ENCODE results near the gene SIRT7.

Gene SIRT7

GRCh38 chr17:81931557-81932332, 13.8 kb upstream of the SIRT7 start:
- DNase-seq, result no peak

DNA sequence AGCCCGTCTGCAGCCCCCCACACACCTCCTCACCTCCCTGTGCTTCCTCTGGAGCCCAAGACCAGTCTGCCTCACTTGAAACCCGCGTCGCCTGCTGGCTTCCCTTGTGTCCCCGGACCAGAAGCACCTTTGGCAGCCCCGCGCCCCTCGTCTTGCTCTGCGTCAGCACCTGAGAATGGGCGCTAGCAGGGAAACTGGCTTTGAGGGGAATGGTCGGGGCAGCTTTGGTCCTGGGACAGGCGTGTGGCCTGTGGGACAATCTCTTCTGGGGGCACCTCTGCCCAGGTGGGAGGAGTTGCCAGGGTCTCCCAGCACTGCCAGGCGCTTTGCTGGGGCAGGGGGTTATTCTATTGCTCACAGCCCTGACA, 13.2 kb upstream of the SIRT7 start:
- DNase-seq, result no peak

- no peak for DNase-seq
Observed at GRCh38 chr17:81930142-81931125, 12.5 kb upstream of the SIRT7 start.

DNA sequence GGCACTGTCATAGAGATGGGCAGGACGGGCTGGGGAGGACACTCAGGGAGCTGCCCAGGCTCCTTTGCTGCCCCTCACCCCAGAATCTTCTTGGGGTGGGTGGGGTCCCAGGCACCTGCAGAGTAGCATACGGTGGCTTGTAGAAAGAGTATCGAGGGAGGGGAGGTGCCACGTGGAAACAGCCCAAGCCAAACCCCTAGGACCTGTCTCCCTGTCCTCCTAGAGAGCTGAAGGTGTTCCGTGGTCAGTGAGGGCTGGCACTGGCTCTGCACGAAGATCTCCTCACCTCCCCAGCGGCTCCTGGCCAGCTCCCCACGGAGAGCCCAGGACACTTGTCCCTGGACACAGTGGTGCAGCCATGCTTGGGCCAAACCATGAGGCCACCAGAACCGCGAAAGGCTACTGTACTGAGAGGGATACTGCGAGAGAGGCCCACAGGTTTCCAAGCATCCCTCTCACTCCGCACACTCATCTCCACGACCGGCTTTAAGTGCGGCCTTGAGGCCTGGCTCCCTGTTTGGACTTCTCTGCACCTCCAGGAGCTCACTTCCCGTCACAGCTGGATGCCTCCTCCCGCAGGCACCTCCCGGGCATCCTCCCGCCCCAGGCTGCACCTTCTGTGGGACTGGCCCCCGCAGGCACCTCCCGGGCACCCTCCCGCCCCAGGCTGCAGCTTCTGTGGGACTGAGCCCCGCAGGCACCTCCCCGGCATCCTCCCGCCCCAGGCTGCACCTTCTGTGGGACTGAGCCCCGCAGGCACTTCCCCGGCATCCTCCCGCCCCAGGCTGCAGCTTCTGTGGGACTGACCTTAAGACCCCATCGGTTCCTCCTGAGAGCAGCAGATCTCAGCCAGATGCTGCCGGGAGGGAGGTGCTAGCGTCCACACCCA, 11.5 kb upstream of the SIRT7 start:
- no peak for DNase-seq

DNA sequence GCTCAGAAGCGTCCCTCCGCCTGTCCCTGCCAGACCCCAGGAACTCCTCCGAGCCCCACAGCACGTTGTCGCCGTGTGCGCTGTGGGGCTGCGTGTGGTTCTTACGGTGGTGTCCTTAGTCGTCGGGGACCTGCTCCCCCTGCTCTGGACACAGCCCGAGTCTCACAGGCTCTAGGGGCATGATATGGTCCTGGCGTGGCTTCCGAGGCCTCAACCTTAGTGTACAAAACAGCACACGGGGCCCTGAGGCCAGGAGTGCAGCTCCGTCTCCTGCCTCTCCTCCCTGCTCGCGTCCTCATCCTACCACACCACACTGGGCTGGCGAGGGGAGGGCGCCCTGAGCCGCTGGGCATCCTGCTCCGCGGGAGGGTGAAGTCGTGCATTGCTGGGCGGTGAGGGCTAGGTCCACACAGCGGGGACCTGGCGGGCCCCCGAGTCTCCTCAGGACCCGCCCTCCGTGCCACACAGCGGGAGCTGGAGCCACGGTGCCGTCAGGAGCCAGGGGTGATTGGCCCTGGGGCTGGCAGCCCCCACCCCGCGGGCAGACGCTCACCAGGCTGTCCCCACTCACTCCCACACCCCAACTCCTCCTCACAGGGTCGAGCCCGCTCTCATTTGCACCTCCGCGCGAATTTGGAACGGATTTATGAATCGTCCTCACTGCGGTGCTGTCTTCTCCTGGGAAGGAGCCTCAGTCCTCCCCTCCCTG, 10.7 kb upstream of the SIRT7 start:
- no peak for DNase-seq

GRCh38 chr17:81927653-81928543, 9.9 kb upstream of the SIRT7 start, which contains the start of gene MAFG:
Gene MAFG, minus strand, starts transcription at chr17:81927735. Its CDS starts 4,550 bp downstream, at chr17:81923185.
- DNase-seq, result peak; percentile 92

DNA sequence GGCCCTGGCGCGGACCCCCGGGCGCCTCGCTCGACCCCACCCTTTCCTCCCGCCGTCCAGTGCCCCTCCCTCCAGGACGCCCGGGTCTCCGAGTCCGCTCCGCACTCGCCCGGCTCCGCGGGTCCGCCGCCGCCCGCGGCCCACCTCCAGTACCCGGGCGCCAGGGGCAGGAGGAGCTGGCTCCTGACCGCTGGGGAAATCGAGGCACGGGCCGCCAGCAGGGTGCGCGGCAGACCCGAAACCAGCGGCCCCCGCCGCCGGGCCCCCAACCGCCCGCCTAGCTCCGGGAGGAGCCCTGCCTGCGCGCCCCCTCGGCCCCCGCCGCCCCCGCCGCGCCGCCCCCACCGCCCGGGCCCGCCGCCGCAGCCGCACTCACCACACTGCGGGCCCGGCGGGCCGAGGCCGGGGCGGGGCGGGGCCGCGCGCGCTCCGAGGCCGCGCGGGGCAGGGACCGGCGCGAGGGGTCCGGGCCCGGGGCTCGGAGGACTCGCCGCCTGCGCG, 9.2 kb upstream of the SIRT7 start:
- no peak for DNase-seq

- peak; percentile 78 for DNase-seq
Observed at GRCh38 chr17:81926451-81927151, 8.6 kb upstream of the SIRT7 start.

DNA sequence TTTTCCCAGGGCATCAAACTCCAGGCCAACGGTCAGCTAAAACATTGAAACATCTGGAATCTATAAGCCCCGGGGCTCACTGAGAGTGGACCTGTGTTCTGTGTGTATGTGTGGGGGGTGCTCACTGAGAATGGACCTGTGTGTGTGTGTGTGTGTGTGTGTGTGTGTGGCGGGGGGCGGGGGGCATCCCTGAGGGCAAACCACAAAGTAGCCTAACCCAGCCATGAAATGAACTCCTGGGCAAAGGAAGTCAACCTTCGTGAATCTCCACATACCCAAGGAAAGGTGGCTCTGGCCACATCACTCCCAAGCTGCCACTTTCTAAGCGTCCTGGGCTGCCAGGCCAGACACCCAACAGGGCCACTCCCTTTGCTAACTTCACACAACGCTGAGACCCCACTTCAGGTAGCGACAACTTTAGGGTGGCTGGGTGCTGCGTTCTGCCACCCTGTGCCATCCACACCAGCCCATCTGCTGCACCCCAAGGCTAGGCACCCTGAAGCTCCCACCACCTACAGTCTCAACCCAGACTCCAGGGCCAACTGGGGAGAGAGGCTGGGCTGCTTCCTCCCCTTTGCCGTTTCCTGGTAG, 8.0 kb upstream of the SIRT7 start:
- no peak for DNase-seq

DNA sequence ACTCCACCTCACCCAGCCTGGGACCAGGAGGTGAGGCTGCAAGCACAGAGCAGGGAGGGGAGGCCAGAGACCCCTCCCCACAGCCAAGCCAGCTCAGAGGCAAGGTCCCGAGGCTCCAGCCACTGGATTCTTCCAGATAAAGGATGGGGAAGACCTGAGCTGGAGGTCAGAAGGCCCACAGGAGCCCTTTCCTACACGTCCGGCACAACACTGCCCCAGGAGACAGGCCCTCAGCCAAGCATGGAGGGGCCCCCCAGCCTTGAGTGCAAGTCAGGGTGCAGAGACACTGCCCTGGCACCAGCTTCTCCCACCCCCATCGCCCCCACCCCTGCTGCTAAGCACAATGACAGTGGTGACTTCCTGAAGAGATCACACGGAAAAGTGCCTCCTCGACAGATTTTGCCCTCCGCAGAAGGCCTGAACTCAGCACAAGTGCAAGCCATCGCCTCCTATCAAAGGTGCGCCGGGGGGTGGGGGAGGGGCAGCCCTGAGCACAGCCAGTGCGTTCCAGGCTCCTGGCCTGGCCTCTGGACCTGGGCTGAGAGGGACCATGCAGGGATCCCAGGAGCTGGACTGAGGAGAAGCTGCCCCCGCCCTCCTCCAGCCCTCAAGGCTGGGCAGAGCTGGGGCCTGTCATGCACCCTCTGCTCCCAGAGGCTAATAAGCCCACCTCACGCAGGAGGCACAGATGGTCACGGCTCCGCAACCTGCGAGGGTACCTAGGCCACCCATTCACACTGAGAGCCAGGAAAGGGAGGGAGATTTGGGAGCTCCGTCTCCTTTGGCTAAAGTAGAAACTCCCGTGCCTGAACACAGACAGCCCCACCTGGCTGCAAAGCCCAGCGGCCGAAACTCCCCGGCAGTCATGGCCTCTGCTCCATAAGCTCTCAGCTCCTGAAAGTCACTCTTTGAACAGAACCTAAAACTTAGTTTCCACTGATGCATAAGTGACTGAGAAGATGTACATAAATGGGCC, 6.9 kb upstream of the SIRT7 start:
- peak; percentile 51 for DNase-seq

DNA sequence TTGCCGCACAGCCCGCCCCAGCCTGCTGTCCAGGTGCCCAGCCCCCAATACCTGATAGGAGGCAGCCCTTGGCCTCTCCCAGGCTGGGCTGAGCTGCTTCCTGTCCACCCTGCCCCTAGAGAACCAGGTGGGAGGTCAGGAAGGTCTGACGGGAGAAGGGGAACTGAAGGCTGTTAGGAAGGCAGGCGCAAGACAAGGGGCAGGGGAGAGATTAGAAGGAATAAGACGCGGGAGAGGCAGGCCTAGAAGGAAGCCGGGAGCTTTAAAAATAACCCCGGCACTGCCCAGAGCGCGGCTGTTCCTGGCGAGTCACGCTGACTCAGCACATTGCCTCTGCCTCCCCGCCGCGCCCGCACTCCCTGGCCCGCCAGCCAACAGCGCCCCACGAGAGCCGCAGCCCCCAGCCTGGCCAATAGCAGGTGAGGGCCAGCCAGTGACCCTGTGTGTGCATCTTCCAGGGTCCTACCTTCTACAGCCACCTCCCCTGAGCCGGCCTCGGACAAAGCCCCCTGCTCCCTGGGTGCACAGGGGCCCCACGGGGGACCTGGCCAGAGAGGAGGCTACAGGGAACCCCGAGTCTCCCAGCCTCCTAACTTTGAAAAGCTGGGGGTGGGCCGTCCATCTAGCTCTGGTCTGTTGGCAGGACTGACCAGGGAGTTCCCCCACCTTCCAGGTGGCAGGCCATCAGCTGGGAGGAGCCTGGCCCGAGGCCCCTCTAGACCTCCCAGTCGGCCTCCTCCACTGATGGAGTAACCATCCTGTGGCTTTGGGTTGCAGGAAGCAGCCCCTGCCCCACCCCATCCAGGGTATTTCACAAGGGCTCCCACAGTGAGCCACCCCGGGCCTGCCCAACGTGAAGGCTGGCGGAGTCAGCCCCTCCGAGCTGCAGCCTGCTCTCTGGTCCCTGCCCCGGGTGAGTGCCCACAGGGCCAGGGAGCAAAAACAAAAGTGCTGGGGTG, 5.6 kb upstream of the SIRT7 start:
- DNase-seq, result no peak

DNA sequence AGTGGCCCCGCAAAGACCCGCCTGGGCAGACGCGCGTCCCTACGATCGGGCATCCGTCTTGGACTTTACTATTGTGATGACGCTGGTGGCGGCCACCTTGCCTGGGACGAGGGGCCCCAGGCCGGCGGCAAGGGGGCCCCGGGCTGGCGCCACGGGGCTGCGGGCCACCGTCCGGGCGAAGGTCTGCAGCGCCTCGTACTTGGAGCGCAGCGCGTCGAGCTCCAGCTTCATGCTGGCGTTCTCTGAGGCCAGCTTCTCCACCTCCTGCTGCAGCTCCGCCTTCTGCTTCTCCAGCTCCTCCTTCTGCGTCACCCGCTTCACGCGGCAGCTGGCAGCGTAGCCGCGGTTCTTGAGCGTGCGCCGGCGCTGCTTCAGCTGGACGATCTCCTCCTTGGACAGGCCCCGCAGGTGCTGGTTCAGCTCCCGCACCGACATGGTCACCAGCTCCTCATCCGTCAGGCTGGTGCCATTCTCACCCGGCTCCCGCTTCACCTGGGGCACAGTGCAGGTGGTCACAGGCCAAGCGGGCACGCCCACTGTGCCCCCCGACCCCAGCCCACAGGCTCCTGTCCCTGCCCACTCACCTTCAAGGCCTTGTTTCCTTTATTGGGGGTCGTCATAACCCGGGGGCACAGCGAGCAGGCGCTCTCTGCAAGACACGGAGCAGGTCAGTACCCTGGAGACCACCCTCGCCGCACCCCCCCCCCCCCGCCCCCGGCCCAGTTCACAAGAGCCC, 4.8 kb upstream of the SIRT7 start:
- DNase-seq, result no peak

DNA sequence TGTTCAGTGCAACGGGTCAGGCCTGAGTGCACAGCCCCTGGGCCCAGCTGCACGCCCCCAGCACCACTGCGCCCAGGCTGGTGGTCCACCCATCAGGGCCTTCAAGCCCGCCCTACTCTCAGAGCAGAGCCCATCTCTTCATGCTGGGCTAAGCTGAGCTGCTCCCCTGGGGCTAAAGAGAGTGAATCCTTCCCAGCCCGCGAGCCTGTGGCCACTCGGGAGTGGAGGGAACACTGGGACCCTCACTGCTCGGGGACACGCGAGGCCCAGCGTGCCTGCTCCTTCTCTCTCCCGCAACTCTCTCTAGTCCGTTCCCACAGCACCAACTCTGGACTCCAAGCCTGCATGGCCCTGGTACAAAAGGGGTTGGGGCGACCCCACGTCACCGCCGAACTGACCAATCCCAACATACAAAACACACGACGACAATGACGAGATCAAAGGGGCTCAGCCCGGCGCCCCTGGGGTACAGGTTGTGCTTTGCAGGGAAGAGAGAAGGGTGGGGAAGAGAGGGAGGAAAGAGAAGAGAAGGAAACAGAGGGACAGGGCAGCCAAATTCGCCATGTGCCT, 4.1 kb upstream of the SIRT7 start:
- DNase-seq, result no peak

DNA sequence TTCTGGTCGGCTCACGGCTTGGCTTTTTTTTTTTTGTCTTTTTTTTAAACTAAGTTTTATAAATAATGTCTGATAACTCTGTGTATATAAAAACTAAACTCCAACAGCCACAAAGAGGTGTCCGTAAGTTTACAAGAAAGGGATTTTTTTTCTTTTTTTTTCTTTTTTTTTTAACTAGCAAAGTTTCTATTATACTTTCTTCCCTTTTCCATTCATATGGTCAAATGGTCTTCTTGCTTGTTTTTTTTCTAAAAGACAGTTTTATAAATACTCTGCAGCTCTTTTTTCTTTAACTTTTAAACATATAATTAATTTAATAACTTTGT, 3.5 kb upstream of the SIRT7 start:
- no peak for DNase-seq

DNA sequence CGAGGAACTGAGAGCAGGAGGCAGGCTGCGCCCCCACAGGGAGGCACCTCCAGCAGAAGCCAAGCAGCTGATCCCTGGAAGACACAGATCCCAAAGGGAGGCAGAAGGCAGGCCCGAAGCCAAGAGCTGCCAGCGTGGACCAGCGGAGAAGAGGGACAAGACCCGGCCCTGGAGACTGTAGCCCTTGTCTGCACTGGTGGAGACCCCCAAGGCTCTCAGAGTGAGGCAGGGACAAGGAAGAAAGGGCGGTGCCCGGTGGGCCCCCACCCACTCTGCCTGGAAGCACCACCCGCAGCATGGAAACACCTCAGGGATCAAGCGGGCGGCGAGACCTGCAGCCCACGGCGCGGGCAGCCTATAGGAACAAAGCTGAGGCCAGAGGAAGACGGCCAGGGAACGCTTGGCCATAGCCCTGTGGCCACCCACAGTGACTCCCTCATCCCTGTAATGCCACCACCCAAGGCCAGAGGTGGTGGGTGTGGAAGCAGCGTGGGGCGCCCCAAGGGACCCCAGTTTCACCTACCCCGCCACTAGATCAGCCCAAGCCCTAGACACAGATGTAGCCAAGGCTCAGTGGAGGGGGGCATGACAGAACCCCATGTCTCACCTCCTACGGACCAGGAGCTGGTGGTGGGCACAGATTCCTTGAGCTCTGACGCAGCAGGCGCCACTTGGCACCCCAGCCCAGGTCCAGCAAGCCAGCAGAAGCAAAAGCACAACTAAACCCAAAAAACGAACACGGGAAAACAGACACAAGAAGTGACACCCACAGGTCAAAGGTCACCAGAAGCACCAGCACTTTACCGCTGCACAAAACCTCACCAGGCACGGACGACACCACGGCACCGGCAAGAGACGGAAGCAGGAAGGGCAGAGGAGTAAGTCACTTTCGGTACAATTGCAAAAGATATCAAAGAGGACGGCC, 2.9 kb upstream of the SIRT7 start:
- no peak for DNase-seq
